Measurements from ENCODE around the gene CCDC24. TPM values are rescaled to one million over a fixed set of nuclear protein-coding genes. Genes with fewer than 3 reads are reported as not detected.
A peak's percentile ranks its signal among the peaks of the same experiment; 100 is the strongest.

CCDC24 gene
- total RNA-seq, 2 donors from 2014 or later: 14.3 to 23.7 TPM

GRCh38 chr1:43946236-43947060, 45.0 kb upstream of the CCDC24 start, which contains the start of gene IPO13:
IPO13 (plus strand) TSS chr1:43946950; CDS start chr1:43947601, 651 bp downstream.
- Histone ChIP-seq H3K4me1 (replicated peaks) (peaks cover 17% of the 10 kb centered on the region), H3K9me3 (no peaks in the 10 kb centered on the region), H3K27me3 (replicated peaks; ENCODE audit: insufficient read depth) (no peaks in the 10 kb centered on the region), H3K4me3 (peak within 1 kb of the TSS; percentile 69 to 73), H3K27ac (peak within 1 kb of the TSS; percentile 92 to 94), H3K36me3 (no peaks in the 10 kb centered on the region)
- DNase-seq (ENCODE audit: low spot score): peak; percentile 94
- WGBS: under 1% methylated on average over 46 of the region's 74 CpGs
- intact Hi-C loops (cut with DNase I): no loop called here
- TF ChIP-seq POLR2AphosphoS5 (IDR thresholded peaks at IDR 0.05) (peak; percentile 96), POLR2A (IDR thresholded peaks at IDR 0.05) (peak; percentile 50)
- TF ChIP-seq, protein P1, sequence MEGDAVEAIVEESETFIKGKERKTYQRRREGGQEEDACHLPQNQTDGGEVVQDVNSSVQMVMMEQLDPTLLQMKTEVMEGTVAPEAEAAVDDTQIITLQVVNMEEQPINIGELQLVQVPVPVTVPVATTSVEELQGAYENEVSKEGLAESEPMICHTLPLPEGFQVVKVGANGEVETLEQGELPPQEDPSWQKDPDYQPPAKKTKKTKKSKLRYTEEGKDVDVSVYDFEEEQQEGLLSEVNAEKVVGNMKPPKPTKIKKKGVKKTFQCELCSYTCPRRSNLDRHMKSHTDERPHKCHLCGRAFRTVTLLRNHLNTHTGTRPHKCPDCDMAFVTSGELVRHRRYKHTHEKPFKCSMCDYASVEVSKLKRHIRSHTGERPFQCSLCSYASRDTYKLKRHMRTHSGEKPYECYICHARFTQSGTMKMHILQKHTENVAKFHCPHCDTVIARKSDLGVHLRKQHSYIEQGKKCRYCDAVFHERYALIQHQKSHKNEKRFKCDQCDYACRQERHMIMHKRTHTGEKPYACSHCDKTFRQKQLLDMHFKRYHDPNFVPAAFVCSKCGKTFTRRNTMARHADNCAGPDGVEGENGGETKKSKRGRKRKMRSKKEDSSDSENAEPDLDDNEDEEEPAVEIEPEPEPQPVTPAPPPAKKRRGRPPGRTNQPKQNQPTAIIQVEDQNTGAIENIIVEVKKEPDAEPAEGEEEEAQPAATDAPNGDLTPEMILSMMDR (IDR thresholded peaks at IDR 0.05): peak; percentile 62 to 95 (median 80)

GRCh38 chr1:43947061-43947873, 44.1 kb upstream of the CCDC24 start:
- intact Hi-C loops (cut with DNase I): no loop called here
- Histone ChIP-seq H3K4me1 (replicated peaks) (peaks cover 17% of the 10 kb centered on the region), H3K36me3 (no peaks in the 10 kb centered on the region), H3K27me3 (replicated peaks; ENCODE audit: insufficient read depth) (no peaks in the 10 kb centered on the region), H3K27ac (peak overlapping the region; percentile 92 to 94), H3K9me3 (no peaks in the 10 kb centered on the region), H3K4me3 (peak overlapping the region; percentile 69 to 73)
- TF ChIP-seq POLR2A (IDR thresholded peaks at IDR 0.05) (no peak), POLR2AphosphoS5 (IDR thresholded peaks at IDR 0.05) (no peak)
- TF ChIP-seq, protein P1 (IDR thresholded peaks at IDR 0.05): no peak
- 5% methylated on average over 21 of the region's 27 CpGs for WGBS
- DNase-seq (ENCODE audit: low spot score): no peak

DNA sequence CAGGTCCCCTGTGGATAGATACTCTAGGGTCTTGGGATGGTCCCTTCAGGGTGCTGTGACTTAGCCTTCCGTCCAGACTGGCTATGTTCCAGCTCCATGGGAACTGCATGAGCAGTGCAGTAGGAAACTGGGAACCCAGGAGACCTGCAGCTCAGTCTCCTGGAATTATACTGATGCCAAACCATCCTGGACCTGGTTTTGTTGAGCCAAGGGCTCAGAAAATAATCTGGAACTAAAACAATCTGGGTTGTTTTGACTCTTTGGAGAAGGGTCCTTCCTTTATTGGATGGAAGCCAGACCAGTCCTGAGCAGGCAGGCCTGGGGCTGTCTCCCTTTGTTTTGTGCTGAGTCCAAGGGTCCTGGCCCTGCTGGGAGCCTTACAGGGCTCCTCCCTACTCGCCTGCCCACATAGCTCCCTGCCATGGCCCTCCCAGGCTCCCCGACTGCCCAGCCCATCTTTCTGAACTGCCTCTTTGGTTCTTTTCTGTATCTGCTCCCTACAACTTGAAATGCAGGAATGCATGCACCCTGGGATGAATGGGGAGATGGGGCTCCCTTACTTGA, 43.4 kb upstream of the CCDC24 start:
- intact Hi-C loops (cut with DNase I): no loop called here
- H3K4me3 ChIP-seq: peak overlapping the region; percentile 69 to 73
- WGBS: 18% methylated on average over 3 of the region's 3 CpGs
- no peak for TF ChIP-seq POLR2AphosphoS5 (IDR thresholded peaks at IDR 0.05)
- no peaks in the 10 kb centered on the region for H3K9me3 ChIP-seq
- DNase-seq (ENCODE audit: low spot score): no peak
- H3K27me3 ChIP-seq (replicated peaks; ENCODE audit: insufficient read depth): no peaks in the 10 kb centered on the region
- H3K27ac ChIP-seq: peak overlapping the region in 1 of 2 donors; percentile 92
- H3K36me3 ChIP-seq: no peaks in the 10 kb centered on the region
- peaks cover 17% of the 10 kb centered on the region for H3K4me1 ChIP-seq (replicated peaks)

DNA sequence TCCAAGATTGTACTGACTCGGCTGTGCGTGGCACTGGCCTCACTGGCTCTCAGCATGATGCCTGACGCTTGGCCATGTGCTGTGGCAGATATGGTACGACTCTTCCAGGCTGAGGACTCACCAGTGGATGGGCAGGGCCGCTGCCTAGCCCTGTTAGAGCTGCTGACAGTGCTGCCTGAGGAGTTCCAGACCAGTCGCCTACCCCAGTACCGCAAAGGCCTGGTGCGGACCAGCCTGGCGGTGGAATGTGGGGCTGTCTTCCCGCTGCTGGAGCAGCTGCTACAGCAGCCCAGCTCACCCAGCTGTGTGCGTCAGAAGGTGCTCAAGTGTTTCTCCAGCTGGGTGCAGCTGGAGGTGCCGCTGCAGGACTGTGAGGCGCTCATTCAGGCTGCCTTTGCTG, 41.7 kb upstream of the CCDC24 start:
- no peak overlapping the region for H3K4me3 ChIP-seq
- H3K27ac ChIP-seq: no peak overlapping the region
- no peak for TF ChIP-seq POLR2A (IDR thresholded peaks at IDR 0.05)
- TF ChIP-seq POLR2AphosphoS5 (IDR thresholded peaks at IDR 0.05): no peak
- TF ChIP-seq, protein P1 (IDR thresholded peaks at IDR 0.05): no peak
- intact Hi-C loops (cut with DNase I): no loop called here
- whole genome bisulfite sequencing: 84% methylated on average over 10 of the region's 13 CpGs
- peaks cover 17% of the 10 kb centered on the region for H3K4me1 ChIP-seq (replicated peaks)
- H3K27me3 ChIP-seq (replicated peaks; ENCODE audit: insufficient read depth): no peaks in the 10 kb centered on the region
- no peak for DNase-seq (ENCODE audit: low spot score)
- H3K9me3 ChIP-seq: no peaks in the 10 kb centered on the region
- no peaks in the 10 kb centered on the region for H3K36me3 ChIP-seq
